HL-60/S4 treated with phorbol 12-myristate 13-acetate at 8.2 ng/mL for 4 days and 3 days (cell line): ENCODE results near the gene GPR160.

Experiments
- in situ Hi-C: fragments of 300-500 bp; cut with MboI; formaldehyde crosslinking; loops from 2 replicates; pipeline ENCODE4 v1.15.0; 2022; ENCODE audit warnings: low sequenced_read_pairs

The GPR160 gene

GRCh38 chr3:170027233-170028102 is 10.3 kb upstream of the GPR160 start:
- in situ Hi-C loops = no loop called here

GRCh38 chr3:170033489-170033888 is 4.3 kb upstream of the GPR160 start:
- in situ Hi-C loops = no loop called here

- in situ Hi-C loops = no loop called here
Measured at GRCh38 chr3:170038434-170039110, 777 bp downstream of the GPR160 start.

DNA sequence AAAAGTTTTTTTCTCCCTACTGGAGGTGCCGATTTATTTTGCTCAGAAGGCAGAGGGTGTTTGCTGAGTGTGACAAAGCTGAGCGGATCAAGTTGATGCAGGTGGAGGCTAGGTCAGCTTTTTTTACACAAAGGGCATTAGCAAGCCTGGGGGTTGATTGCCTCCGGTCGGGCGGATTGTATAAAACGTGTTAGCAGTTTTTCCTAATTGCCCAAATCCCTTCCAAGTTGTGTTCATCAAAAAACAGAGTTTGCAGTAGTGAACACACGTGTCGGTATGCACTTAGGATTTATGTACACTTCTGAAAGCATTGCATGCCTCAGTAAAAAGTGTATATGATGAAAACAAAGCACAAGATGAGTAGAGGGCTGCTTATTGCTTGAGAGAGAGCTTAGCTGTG is 2.6 kb downstream of the GPR160 start:
- in situ Hi-C loops = no loop called here

DNA sequence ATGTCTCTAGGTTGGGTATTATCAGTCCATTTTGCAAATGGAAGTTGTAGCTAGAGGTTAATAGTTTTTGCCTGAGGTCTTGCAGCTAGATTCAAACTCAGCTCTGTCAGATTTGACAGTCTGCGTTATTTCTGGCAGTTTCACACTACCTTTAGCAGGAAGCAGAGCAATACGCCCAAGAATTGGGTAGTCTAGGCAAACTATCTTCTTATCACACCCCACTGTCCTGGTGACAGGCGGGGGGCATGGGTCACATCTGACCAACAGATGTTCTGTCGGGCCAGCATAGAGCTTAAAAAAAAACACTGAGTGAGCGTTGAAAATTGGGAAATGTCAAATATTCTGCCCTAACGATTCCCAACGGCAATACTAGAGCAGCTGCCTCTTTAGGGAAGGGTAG is 5.7 kb downstream of the GPR160 start:
- in situ Hi-C loops = no loop called here

DNA sequence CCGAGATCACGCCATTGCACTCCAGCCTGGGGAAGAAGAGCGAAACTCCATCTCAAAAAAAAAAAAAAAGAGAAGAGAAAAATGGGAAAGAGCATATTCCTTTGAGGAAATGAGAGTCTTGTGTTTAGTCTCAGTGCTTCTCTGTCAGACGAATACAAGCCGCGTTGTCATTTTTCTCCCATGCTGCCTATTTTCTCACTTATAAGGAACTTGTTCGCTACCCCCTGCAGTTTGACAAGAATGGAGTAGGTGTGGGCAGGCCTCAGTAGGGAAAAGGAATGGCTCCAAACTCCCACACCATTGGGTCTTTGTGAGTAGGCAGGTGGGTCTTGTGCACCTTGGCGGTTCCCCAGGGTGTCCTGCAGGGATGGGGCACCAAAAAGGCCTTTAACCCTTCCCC is 6.5 kb downstream of the GPR160 start:
- in situ Hi-C loops = no loop called here

DNA sequence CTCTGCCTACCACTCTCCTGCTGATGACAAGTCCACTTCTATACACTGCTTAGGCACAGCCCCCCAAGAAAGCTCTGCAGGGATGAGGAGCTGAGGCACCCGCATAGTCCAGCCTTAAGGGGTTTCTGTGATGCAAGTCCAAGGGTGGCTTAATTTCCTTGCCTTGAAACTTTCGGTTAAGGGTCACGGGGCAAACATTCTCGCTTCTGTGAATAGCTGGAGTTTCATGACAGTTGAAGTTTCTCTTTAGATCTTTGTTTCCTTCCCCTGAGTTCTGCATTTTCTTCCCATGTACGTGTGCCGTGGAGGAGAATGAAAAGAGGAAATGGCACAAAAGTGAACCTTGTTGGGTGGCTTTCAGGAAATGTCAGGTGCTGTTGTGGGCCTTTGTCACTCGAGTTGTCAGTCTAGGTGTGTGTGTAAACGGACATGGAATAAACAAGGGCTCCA is 7.0 kb downstream of the GPR160 start:
- in situ Hi-C loops = no loop called here

GRCh38 chr3:170046269-170047132 is 8.7 kb downstream of the GPR160 start:
- in situ Hi-C loops = no loop called here

DNA sequence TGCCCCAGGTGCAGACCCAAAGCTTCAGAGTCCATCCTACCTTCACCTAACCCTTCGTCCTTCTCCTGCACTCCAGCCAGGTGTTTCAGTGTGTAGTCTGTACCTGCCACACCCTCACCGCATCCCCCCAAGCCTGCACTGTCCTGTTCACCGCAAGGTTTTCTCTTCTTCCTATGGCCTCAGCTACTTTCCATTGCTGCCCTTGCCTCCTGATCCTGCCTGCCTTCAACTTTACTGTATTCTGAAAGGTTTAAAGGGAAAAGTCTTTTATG is 9.3 kb downstream of the GPR160 start:
- in situ Hi-C loops = no loop called here

DNA sequence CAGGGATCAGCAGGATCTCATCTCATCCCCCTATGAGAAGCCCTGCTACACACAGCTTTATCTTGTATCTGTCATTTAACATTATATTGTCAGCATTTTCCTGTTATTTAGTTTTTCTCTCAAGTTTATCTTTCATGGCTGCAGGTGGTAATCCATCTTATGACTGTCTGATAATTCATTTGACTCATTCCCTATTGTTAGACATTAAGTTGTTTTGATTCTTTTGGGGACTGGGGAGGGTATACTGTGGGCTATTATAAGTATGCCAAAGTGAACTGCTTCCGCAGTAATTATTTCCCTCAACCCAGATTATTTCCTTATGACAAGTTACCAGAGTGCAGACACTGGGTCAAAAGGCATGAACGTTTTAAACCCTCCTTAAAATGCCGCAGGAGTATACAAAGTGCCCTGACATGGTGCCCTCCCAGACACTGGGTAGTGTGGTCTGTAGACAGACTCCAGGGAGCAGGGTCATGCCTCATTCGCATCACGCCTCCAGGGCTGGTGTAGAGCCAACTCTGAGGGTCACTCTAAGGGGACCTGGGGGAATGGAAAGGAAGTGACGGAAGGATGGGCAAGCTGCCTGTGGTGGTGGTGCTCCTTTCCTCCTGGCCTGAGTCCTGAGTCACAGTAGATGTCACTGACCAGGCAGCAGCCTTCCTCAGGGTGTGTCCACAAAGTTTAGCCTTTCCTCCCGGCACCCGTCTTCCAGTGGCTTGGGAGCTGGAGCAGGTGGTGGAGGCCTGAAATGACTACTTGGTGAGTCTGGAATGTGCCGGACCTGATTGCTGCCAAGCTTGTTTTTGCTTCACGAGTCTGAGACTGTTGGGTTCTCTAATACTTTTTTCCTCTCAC is 11.6 kb downstream of the GPR160 start:
- in situ Hi-C loops = no loop called here

GRCh38 chr3:170050753-170051152 is 13.0 kb downstream of the GPR160 start:
- in situ Hi-C loops = no loop called here

GRCh38 chr3:170052398-170052797 is 14.6 kb downstream of the GPR160 start:
- in situ Hi-C loops = no loop called here

GRCh38 chr3:170054204-170054603 is 16.4 kb downstream of the GPR160 start:
- in situ Hi-C loops = no loop called here

GRCh38 chr3:170055209-170055608 is 17.4 kb downstream of the GPR160 start:
- in situ Hi-C loops = no loop called here

DNA sequence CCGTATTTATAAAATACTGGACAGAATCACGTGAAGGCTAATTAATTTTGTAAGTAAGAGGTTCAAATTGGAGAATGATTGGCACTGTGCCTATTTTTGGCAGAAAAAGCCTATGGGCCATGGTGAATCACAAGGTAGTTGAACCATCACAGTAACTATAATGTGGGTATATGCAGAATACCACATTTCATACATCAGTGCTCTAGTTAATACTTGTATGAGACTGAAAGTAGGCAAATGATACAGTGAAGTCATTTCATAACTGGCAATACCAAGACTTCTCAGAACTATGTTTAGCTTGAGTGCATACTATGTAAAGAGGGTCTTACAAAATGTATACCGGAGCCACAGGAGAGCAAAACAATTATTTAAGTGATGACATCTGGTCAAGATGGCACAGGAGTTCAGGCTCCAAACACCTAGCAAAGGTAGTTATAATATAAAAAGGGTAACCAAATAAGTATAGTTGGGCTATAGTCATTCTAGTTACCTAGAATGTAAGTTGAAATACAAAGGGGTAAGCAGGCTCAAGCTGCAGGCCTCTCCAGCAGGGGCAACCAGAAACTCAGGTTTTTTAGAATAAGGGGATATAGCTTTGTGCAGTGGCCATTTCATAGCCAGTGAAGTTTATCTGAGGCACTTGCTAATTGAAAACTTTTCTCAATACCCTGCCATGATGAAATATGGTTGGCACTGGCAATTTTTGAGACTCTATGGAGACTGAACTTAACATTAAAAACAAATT is 19.1 kb downstream of the GPR160 start:
- in situ Hi-C loops = no loop called here

DNA sequence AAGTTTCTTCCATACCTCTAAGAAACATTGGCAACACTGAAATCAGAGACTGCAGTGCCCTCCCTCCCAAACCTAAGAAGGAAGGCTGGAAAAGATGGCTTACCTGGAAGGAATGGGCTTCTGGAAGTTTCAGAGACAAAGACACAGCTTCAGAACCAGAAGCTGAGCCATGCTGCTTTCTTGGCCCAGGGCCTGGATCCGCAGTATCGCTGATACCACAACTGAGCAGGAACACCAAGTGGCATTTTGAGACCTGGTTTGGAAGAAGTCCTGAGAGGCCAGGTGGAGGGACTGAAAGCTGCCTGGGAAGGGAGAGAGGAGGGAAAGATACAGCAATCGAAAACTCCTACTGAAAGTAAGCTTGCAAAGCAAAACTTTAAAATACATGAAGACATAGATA is 19.8 kb downstream of the GPR160 start:
- in situ Hi-C loops = no loop called here

GRCh38 chr3:170058127-170058526 is 20.3 kb downstream of the GPR160 start:
- in situ Hi-C loops = no loop called here

DNA sequence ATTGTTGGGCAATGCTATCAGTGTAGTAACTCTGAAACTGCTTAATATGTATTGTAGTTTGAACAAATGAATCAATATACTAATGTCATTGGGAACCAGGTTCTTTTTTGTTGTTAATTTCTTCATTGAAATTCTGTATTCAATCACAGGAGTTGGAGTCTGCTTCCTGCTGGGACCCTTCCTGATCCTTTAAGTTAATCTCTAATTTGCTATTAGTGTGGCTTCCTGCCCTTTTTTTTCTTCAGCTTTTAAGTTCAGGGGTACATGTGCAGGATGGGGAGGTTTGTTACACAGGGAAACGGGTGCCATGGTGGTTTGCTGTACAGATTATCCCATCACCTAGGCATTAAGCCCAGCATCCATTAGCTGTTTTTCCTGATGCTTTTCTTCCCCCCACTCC is 21.7 kb downstream of the GPR160 start:
- in situ Hi-C loops = no loop called here

DNA sequence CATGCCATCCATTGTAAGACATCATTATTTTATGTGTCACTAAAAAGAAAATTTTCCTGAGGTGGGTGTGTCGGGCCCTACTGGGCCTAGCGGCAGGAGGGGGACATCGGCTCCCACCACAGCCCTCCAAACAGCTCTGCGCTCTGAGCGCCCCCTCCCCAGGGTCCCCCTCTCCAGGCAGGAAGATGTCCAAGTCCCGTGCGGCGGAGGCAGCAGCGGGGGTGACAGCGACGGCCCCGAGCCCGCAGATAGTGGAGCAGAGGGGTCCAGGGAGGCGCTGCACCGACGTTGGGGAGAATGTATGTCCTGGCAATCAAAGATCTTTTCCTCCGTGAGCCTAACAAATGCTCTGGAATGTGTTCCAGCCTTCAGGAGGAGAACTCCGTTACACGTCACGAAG is 24.3 kb downstream of the GPR160 start:
- in situ Hi-C loops = no loop called here

GRCh38 chr3:170062769-170063168 is 25.0 kb downstream of the GPR160 start:
- in situ Hi-C loops = no loop called here
